Mucosa of rectum (tissue), 2 donors: ENCODE measurements around the gene ACSBG1.

Experiments
- H3K27ac ChIP-seq, 2 donors: one replicate each; pipeline ENCODE4 v1.7.0; 2013; ENCODE audit warnings: inconsistent platforms in 2 of 2, low read depth in 2 of 2, low read length in 2 of 2
- H3K27me3 ChIP-seq, 2 donors: one replicate each; pipeline ENCODE4 v1.7.0; 2013; ENCODE audit warnings: low read length in 2 of 2; ENCODE audit not compliant: control insufficient read depth in 2 of 2, insufficient read depth in 2 of 2
- H3K36me3 ChIP-seq, 2 donors: one replicate each; pipeline ENCODE4 v1.7.0; 2013; ENCODE audit warnings: low read length in 2 of 2; ENCODE audit not compliant: control insufficient read depth in 2 of 2, insufficient read depth in 2 of 2
- H3K4me1 ChIP-seq, 2 donors: one replicate each; pipeline ENCODE4 v1.7.0; 2013; ENCODE audit warnings: low read length in 2 of 2, mild to moderate bottlenecking in 1 of 2; ENCODE audit not compliant: control insufficient read depth in 2 of 2, insufficient read depth in 2 of 2
- H3K4me3 ChIP-seq, 2 donors: one replicate each; pipeline ENCODE4 v1.7.0; 2013; ENCODE audit warnings: low read length in 2 of 2
- H3K9ac ChIP-seq, 2 donors: one replicate each; pipeline ENCODE4 v1.7.0; 2013; ENCODE audit warnings: low read length in 2 of 2, low read depth in 1 of 2, mild to moderate bottlenecking in 1 of 2
- H3K9me3 ChIP-seq, 2 donors: one replicate each; pipeline ENCODE4 v1.7.0; 2013; ENCODE audit warnings: low read length in 2 of 2; ENCODE audit not compliant: control insufficient read depth in 2 of 2
- donor health status: healthy.
- donor health status: Normal muscosa, but diverticular disease.

The ACSBG1 gene

DNA sequence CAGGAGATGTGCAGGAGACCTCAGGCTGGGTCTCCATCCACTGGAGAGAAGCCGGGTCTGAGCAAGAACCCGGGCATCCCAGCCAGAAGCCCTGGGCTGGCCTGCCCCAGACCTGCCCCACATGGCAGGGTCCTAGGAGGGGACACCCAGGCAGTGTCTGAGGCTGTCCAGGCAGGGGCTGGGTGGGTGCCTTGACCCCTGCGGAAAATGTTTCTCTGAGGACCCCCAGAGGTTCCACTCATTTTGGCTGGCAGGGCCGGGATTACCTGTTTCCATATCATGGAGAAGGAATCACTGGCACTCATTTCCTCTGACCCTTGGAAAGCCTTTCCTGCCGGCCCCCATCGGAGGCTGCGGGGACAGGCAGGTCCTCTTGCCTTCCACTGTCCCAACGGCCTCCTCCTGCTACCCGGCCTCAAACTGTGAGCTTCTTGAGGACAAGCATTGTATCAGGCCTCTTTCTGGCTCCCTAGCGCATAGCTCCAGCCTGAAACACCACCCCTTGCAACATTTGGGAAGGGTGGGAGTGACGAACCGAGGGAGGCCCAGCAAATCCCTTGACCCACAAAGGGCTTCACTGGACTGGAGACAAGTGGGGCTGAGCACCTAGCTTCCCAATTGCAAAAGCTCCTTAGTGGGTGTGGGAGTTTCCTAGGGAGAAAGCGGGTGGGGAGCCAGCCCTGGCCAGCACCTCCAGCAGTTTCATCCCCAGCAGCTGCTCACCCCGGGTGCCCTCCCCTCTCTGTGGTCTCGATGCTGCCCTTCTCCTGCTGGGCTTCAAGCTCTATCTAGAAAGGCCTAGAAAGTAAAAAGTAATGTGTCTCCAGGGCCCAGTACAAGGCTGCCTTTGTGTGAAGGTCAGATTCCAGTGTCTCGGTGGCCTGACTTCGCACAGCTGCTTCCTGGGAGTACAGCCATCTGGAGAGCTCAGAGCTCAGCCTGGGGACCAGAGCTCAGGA, 29.7 kb downstream of the ACSBG1 start:
- Histone ChIP-seq H3K4me3 (no peak overlapping the region), H3K27ac (no peak overlapping the region), H3K4me1 (peaks cover 3 to 7% of the 10 kb centered on the region in 2 donors), H3K9me3 (no peaks in the 10 kb centered on the region), H3K27me3 (no peaks in the 10 kb centered on the region), H3K36me3 (no peaks in the 10 kb centered on the region), H3K9ac (no peak overlapping the region)

DNA sequence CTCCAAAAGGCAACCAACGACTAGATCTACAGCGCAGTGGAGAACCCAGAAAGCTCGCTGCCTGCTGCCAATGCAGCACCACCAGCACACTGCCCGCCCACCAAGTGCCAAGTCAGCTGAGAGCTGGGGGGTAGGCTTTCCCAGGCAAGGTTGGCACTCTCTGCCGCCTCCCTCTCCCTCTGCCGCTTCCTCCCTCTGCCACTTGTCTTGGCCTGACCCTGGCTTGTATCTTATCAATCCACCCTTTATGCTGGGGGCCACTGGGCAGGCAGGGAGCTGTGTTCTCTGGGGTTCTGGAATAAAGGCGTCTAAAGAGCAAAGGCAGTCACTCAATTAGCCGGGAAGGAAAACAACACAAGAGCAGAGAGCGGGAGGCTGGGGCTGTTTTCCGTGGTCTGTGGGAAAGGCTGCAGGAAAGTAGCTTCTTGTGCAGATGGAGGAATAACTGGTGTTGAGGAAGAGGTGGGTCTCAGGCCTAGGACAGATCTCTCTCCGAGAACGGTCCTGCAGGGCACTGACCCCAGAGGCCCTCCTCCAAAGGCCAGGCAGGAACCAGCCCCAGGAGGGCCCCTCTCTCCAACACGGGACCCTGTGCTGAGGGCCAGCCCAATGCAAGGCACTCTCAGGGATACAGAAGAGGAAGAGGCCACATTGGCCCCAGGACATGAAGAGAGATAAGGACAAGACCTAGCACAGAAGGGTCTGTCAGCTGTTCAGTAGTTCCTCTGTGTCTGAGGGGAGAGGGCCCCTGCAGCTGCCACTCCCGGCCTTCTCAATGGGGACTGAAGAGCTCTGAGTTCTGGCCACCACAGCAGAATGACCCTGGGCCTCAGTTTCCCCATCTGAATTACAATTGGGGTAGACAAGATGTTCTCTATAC, 30.8 kb downstream of the ACSBG1 start:
- Histone ChIP-seq H3K9ac (no peak overlapping the region), H3K27ac (no peak overlapping the region), H3K4me3 (no peak overlapping the region), H3K27me3 (no peaks in the 10 kb centered on the region), H3K36me3 (no peaks in the 10 kb centered on the region), H3K4me1 (no peaks in the 10 kb centered on the region), H3K9me3 (no peaks in the 10 kb centered on the region)

DNA sequence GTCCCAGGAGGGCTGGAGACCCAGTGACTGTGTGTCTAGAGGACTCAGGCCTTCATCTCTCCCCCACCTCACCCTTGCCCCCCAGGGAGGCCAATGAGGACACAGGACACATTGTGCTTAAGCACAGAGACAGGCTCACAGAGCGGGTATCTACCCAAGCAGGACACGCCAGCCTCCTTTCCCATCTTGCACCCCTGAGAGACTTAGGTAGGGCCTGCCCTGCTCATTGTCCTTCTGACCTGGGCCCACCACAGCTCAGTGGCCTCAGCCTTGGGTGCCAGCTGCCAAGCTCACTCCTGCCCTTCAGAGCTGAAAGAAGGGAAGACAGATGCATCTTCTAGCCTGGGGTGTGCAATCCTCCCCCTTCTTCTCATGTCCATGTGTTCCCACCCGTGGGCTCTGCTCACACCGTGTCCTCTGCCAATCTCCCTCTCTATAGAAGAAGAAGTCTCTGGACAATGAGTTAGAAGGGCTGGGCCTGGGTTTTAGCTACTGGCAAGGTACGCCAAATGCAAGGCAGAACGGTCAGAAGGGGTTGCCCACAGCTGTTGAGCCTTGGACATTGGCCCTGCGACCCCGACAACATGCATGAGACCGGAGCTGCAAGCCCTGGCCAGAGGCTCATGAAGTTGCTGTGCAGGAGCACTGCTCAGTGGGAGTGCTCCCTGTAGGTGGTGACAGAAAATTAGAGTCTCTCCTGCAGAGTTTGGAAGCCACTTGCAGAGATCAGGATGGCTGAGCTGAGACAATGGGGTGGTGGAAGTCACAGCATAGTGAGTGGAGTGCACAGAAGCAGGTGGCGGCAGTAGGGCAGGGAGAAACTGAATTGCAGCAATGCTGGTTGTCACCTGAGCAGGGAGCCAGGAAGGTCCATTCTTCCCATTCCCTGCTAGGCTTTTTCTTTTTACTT, 32.8 kb downstream of the ACSBG1 start:
- H3K27ac ChIP-seq: no peak overlapping the region
- no peaks in the 10 kb centered on the region for H3K4me1 ChIP-seq
- H3K4me3 ChIP-seq: no peak overlapping the region
- no peaks in the 10 kb centered on the region for H3K36me3 ChIP-seq
- H3K9ac ChIP-seq: no peak overlapping the region
- no peaks in the 10 kb centered on the region for H3K9me3 ChIP-seq
- H3K27me3 ChIP-seq: no peaks in the 10 kb centered on the region

DNA sequence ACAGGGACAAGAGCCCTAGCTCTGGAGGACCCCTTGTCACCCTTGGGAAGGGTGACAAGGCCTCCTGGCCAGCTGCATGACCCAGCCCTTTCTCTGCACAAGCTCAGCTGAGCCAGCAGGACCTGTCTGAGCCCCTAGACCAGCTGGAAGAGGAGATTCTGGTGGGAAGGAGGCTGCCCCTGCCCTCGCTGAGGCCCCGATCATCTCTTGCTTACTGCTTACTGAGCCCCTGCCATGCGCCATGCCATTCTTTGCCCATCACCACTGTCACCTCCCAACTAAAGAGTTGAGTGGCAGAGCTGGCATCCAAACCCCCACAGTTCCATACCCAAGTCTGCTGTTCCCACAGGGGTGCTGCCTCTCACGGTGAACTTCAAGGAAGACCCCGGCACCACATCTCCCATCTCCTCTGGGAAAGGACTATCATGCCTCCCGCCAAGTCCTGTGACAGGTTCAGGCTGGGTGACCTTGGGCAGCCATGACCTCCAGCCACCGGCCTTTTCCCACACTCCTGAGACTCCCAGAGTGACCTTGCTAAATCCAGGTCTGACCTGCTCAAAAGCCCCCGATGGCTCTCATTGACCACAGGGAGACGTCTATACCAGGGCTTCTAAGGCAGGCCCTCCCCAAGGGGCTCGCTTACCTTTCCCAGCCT, 34.0 kb downstream of the ACSBG1 start:
- Histone ChIP-seq H3K9ac (no peak overlapping the region), H3K4me1 (no peaks in the 10 kb centered on the region), H3K27ac (no peak overlapping the region), H3K27me3 (no peaks in the 10 kb centered on the region), H3K36me3 (no peaks in the 10 kb centered on the region), H3K4me3 (no peak overlapping the region), H3K9me3 (no peaks in the 10 kb centered on the region)

DNA sequence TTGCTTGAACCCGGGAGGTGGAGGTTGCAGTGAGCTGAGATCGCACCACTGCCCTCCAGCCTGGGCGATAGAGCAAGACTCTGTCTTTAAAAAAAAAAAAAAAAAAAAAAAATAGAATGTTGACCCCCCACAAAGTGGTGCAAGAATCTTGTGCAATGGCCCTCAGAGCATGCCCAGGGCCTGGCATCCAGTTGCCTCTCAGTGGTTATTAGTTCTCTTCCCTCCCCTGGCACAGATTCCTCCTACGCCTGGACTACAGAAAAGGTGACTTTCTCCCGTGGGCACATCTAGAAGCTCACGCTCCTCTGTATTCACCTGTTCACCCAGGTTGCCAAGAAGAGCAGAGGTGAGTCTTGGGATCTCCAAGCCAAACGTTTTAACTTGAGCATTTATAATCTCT, 36.7 kb downstream of the ACSBG1 start:
- Histone ChIP-seq H3K4me1 (no peaks in the 10 kb centered on the region), H3K36me3 (no peaks in the 10 kb centered on the region), H3K27me3 (no peaks in the 10 kb centered on the region), H3K9me3 (no peaks in the 10 kb centered on the region), H3K9ac (no peak overlapping the region), H3K4me3 (no peak overlapping the region), H3K27ac (no peak overlapping the region)

DNA sequence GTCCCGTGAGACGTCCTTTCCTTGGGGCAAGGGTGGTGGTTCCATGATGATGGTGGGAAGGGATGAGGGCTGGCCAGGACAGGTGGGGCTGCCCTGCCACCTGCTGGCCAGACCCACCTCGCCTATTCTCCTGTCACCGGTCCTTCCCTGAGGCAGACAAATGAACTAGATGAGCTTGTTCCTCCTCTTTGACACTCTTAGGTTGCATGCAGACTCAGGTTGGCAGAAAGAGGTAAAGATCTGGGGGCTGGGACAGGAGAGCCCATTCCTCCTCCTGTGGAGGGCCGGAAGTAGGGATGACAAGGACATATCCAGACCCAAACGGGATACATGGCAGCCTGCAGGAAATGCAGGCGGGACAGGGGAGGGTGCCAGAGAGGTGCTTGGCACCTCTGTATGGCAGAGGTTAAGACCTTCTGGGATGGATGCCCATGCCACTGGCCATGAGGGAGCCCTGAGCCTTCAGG, 38.6 kb downstream of the ACSBG1 start:
- Histone ChIP-seq H3K9ac (no peak overlapping the region), H3K27ac (no peak overlapping the region), H3K36me3 (no peaks in the 10 kb centered on the region), H3K4me3 (no peak overlapping the region), H3K4me1 (no peaks in the 10 kb centered on the region), H3K9me3 (no peaks in the 10 kb centered on the region), H3K27me3 (no peaks in the 10 kb centered on the region)

DNA sequence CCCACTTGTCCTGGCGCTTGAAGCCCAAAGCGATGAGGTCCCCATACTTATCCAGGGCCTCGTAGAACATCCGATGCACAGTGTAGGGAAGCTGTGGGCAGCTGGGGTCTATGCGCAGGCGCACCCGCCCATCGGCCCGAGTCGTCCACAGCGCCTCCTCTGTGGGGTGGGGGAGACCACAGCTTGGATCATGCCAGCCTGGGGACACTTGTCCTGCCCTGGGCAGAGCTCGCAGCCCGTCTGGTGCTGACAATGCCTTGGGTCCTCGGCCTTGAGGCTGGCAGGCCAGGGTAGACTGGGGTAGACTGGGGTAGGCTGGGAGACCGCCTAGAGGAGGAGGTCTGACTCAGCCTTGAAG, 39.8 kb downstream of the ACSBG1 start:
- no peaks in the 10 kb centered on the region for H3K9me3 ChIP-seq
- H3K36me3 ChIP-seq: no peaks in the 10 kb centered on the region
- no peaks in the 10 kb centered on the region for H3K4me1 ChIP-seq
- no peaks in the 10 kb centered on the region for H3K27me3 ChIP-seq
- no peak overlapping the region for H3K9ac ChIP-seq
- H3K27ac ChIP-seq: no peak overlapping the region
- H3K4me3 ChIP-seq: no peak overlapping the region

DNA sequence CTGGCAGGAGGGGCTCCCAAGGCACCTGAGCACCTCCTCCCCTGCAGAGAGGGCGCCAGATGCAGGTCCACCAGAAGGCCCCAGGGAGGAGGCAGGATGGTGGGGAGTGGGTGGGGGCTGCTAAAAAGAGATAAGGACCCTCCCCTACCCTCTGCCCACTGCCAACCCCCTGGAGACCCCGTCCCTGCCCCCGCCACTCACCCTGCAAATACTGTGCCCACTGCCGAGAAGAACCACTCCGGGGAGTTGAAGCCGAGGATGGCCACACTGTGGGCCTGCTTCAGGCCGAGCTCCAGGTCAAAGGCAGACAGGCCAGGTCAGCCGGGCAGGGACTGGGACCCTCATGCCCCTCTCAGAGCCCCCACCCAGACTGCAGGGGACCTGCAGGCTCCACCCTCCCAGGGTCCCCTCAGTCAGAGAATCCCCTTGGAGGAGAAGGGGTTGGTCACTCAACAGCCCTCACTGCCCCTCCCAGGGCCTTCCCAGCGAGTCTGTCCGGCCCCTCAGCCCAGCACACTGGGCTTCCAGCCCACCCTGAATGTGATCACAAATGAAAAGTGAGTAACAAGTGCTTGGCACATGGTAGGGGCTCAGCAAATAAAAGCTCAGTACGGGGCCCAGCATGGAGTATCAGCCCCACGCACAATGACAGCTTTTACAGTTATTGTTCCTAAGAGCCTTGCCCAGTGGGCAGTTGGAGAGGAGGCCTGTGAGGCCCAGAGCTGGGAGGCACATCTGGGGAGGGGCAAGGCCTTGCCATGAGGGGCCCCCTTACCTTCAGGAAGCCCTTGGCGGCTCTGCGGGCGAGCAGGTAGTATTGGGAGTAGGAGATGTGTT, 40.4 kb downstream of the ACSBG1 start:
- Histone ChIP-seq H3K9ac (no peak overlapping the region), H3K27me3 (no peaks in the 10 kb centered on the region), H3K27ac (no peak overlapping the region), H3K36me3 (no peaks in the 10 kb centered on the region), H3K9me3 (no peaks in the 10 kb centered on the region), H3K4me3 (no peak overlapping the region), H3K4me1 (no peaks in the 10 kb centered on the region)
